Right cardiac atrium (tissue), 5 donors: ENCODE data around the gene TPRX1. TPM values are rescaled to one million over a fixed set of nuclear protein-coding genes. Genes with fewer than 3 reads are reported as not detected.
A peak's percentile ranks its signal among the peaks of the same experiment; 100 is the strongest.
"Not testable (repeated sequence)": the region's sequence is repeated elsewhere in the genome, so short reads cannot be mapped to it uniquely, and the experiment has no call there.

Source experiments
- ATAC-seq, 2 donors: fragments of 200-7000 bp; cut with Tn5 transposase; one replicate each; pipeline versions ENCODE4 v1.8.0 to v1.9.1; 2020; ENCODE audit warnings: moderate library complexity in 2 of 2, mild to moderate bottlenecking in 1 of 2
- DNase-seq, 3 donors: peaks; one replicate each; pipeline ENCODE4 v3.0.0-alpha.2; 2020
- H3K27ac ChIP-seq: one replicate; pipeline ENCODE4 v1.5.1; 2013; ENCODE audit warnings: mild to moderate bottlenecking, low read length, control low read depth, moderate library complexity
- H3K27me3 ChIP-seq: one replicate; pipeline ENCODE4 v1.6.1; 2013; ENCODE audit not compliant: control insufficient read depth, insufficient read depth
- H3K4me1 ChIP-seq: one replicate; pipeline ENCODE4 v1.6.1; 2013; ENCODE audit warnings: low read length; ENCODE audit not compliant: control insufficient read depth, insufficient read depth
- H3K4me3 ChIP-seq: one replicate; pipeline ENCODE4 v1.5.1; 2013; ENCODE audit warnings: low read length, control low read depth
- H3K9me3 ChIP-seq: one replicate; pipeline ENCODE4 v1.6.1; 2013; ENCODE audit warnings: low read length; ENCODE audit not compliant: control insufficient read depth
- WGBS: extraction: QIAGEN DNeasy Blood & Tissue Kit; methylation state at CpG from one replicate; pipeline ENCODE4 v1.1.7; 2013; 5-methylcytosine and 5-hydroxymethylcytosine counted together
- intact Hi-C, 4 donors: fragments of 100-400 bp; cut with DNase I; formaldehyde crosslinking; loops; one replicate each; pipeline versions ENCODE4 v1.11.0 to v1.14.0; 2022 to 2023
- polyA plus RNA-seq: library from polyadenylated mRNA; stranded (reverse); fragments of 200-250 nt; gene quantifications from one replicate; pipeline ENCODE4 v1.2.3, GENCODE V29; 2013
- total RNA-seq, 4 donors: library from RNA; stranded (reverse); fragmentation: NEBNext Ultra II Directional; extraction: Animal tissue kit (Norgen Biotek cat#: 25700); gene quantifications; one replicate each; pipeline ENCODE4 v1.2.1, GENCODE V29; 2021
- donor health status: healthy with polysubstance abuse.
- donor health status: DM: no; HTN: yes; CAD: no.
- donor health status: DM: no; HTN: no; CAD: no.
- donor health status: DM: no; HTN: yes; CAD: no; lungs with severe emphysema.
- donor health status: DM: yes; HTN: yes; CAD: no.

The TPRX1 gene
- total and polyA plus RNA-seq, 5 donors: not detected

DNA sequence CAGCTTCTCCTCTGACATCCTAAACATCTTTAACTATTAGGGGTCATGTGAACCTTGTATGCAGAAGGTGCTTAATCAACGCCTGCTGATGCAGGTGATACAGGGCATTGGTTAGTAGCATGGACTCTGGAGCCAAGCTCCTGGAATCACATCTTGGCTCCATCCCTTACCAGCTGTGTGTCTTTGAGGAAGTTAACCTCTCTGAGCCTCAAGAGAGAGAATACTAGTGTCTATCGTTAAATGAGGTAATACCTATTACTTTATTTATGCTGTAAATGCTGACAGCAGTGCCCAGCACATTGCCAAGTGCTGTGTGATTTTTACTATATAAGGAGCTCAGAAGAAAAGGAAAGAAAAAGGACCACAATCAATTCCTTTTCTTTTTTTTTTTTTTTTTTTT lies 37.0 kb downstream of the TPRX1 start:
- WGBS: 39% methylated on average over 2 of the region's 2 CpGs

DNA sequence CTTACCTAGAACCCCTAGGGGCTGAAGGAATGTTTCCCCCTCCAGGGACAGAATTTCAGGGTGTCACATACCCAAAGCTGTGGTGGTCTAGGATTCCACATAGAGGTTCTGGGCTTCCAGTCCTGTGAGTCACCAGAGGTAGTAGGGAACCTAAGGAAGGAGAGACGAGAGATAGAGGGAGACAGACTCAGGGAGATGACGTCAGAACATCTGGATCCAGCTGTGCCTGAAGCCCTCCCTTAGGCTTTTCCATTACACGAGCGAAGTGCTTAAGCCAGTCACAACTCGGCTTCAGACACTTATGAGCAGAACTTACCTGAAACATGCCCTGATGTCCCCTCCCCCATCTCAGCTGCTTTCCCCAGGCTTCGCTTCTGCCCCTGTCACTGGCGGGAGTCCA lies 37.7 kb downstream of the TPRX1 start:
- Histone ChIP-seq H3K9me3 (no peaks in the 10 kb centered on the region), H3K4me1 (no peaks in the 10 kb centered on the region), H3K4me3 (no peak overlapping the region), H3K27me3 (no peaks in the 10 kb centered on the region), H3K27ac (no peak overlapping the region)
- 83% methylated on average over 7 of the region's 7 CpGs for WGBS
- ATAC-seq (no peak), DNase-seq (no peak)
- intact Hi-C loops: loop anchor here in 2 of 4 donors (2.0 kb wide), 1 partner anchor 22 kb away; no protein-coding TSS in a partner anchor

More for the DNA sequence above, 37.0 kb downstream of the TPRX1 start:
- no peak overlapping the region for H3K4me3 ChIP-seq
- no peaks in the 10 kb centered on the region for H3K9me3 ChIP-seq
- H3K27me3 ChIP-seq: no peaks in the 10 kb centered on the region
- ATAC-seq (no peak), DNase-seq (no peak)
- H3K27ac ChIP-seq: no peak overlapping the region
- no peaks in the 10 kb centered on the region for H3K4me1 ChIP-seq
- intact Hi-C loops: loop anchor here in 2 of 4 donors (2.0 kb wide), 1 partner anchor 21 kb away; no protein-coding TSS in a partner anchor

- Histone ChIP-seq H3K9me3 (no peaks in the 10 kb centered on the region), H3K4me1 (no peaks in the 10 kb centered on the region), H3K27me3 (no peaks in the 10 kb centered on the region), H3K4me3 (no peak overlapping the region), H3K27ac (no peak overlapping the region)
- intact Hi-C loops: loop anchor here in 2 of 4 donors (2.0 kb wide), 1 partner anchor 23 kb away; no protein-coding TSS in a partner anchor
- 74% methylated on average over 7 of the region's 7 CpGs for WGBS
- DNase-seq (no peak), ATAC-seq (no peak)
Measured at GRCh38 chr19:47766359-47766620, 38.1 kb downstream of the TPRX1 start.

GRCh38 chr19:47765523-47766358 lies 38.6 kb downstream of the TPRX1 start:
- Histone ChIP-seq H3K4me3 (no peak overlapping the region), H3K9me3 (no peaks in the 10 kb centered on the region), H3K4me1 (no peaks in the 10 kb centered on the region), H3K27ac (no peak overlapping the region), H3K27me3 (no peaks in the 10 kb centered on the region)
- intact Hi-C loops: loop anchor here in 2 of 4 donors (2.0 kb wide), 1 partner anchor 23 kb away; no protein-coding TSS in a partner anchor
- ATAC-seq (peak; percentile 73 to 78), DNase-seq (peak; percentile 81 to 91 (median 87))
- 31% methylated on average over 19 of the region's 19 CpGs for WGBS

DNA sequence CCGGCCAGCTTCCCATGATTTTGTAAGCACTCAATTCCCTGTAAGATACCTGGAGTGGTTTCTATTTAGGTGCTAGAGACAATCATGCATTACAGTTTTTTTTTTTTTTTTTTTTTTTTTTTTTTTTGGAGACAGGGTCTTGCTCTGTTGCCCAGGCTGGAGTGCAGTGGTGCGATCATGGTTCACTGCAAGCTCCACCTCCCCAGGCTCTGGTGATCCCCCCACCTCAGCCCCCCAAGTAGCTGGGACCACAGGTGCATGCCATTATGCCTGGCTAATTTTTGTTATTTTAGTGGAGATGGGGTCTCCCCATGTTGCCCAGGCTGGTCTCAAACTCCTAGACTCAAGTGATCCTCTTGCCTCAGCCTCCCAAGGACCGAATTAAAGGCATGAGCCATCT lies 39.6 kb downstream of the TPRX1 start:
- intact Hi-C loops, DNase-seq, H3K4me3 ChIP-seq, H3K9me3 ChIP-seq, H3K27ac ChIP-seq, ATAC-seq, H3K27me3 ChIP-seq, H3K4me1 ChIP-seq: not testable (repeated sequence)
- 91% methylated on average over 3 of the region's 3 CpGs for WGBS

GRCh38 chr19:47762615-47763308 lies 41.6 kb downstream of the TPRX1 start:
- Histone ChIP-seq H3K4me1 (no peaks in the 10 kb centered on the region), H3K9me3 (no peaks in the 10 kb centered on the region), H3K4me3 (no peak overlapping the region), H3K27ac (peak overlapping the region; percentile 16), H3K27me3 (no peaks in the 10 kb centered on the region)
- DNase-seq: peak; percentile 59 to 82 (median 77)
- peak; percentile 50 to 80 for ATAC-seq
- intact Hi-C loops: no loop called here
- WGBS: 53% methylated on average over 18 of the region's 18 CpGs

DNA sequence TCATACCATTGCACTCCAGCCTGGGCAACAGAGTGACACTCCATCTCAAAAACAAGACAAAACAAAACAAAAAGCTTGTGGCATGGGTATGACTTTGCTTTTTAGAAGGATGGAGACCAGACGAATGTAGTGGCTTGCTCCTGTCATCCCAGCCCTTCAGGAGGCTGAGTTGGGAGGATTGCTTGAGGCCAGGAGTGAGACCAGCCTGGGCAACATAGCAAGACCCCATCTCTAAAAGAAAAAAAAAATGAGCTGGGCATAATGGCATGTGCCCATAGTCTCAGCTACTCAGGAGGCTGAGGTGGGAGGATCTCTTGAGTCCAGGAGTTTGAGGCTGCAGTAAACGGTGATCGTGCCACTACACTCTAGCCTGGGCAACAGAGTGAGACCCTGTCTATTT lies 42.2 kb downstream of the TPRX1 start:
- Histone ChIP-seq H3K27ac (no peak overlapping the region), H3K9me3 (no peaks in the 10 kb centered on the region), H3K27me3 (no peaks in the 10 kb centered on the region), H3K4me1 (no peaks in the 10 kb centered on the region), H3K4me3 (no peak overlapping the region)
- WGBS: 42% methylated on average over 3 of the region's 3 CpGs
- ATAC-seq: no peak
- intact Hi-C loops: no loop called here
- DNase-seq: no peak

DNA sequence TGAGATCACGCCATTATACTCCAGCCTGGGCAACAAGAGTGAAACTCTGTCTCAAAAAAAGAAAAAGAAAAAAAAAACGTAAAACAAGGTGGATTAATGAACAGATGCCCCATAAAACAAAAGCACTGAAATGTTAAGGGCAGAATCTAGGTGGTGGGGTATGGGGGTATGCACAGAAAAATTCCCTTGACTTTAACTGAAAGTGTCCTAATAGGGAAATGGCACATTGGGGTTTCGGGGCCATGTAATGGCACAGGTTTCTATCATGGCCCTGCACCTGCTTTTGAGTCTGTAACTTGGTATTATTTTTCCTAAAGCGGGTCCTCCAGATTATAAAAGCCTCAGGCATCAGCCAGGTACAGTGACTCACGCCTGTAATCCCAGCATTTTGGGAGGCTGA lies 42.8 kb downstream of the TPRX1 start:
- intact Hi-C loops: no loop called here
- H3K27ac ChIP-seq: no peak overlapping the region
- no peak for DNase-seq
- 59% methylated on average over 5 of the region's 5 CpGs for WGBS
- no peaks in the 10 kb centered on the region for H3K4me1 ChIP-seq
- no peak for ATAC-seq
- H3K9me3 ChIP-seq: no peaks in the 10 kb centered on the region
- no peak overlapping the region for H3K4me3 ChIP-seq
- H3K27me3 ChIP-seq: no peaks in the 10 kb centered on the region

DNA sequence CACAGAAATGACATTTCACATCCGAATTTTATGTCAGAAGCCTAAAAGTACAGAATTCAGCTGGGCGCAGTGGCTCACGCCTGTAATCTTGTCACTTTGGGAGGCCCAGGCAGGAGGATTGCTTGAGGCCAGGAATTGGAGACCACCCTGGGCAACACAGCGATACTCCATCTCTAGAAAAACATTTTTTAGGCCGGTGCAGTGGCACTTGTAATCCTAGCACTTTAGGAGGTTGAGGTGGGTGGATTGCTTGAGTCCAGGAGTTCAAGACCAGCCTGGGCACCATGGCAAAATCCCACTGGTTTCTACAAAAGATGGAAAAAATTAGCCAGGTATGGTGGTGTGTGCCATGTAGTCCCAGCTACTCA lies 43.7 kb downstream of the TPRX1 start:
- 76% methylated on average over 5 of the region's 5 CpGs for WGBS
- Histone ChIP-seq H3K27me3 (no peaks in the 10 kb centered on the region), H3K27ac (no peak overlapping the region), H3K9me3 (no peaks in the 10 kb centered on the region), H3K4me1 (no peaks in the 10 kb centered on the region), H3K4me3 (no peak overlapping the region)
- ATAC-seq (no peak), DNase-seq (no peak)
- intact Hi-C loops: no loop called here

GRCh38 chr19:47758443-47758804 lies 45.9 kb downstream of the TPRX1 start:
- no peak overlapping the region for H3K27ac ChIP-seq
- H3K27me3 ChIP-seq: no peaks in the 10 kb centered on the region
- no peak for DNase-seq
- WGBS: 90% methylated on average over 5 of the region's 5 CpGs
- H3K4me1 ChIP-seq: no peaks in the 10 kb centered on the region
- no peak overlapping the region for H3K4me3 ChIP-seq
- no peaks in the 10 kb centered on the region for H3K9me3 ChIP-seq
- intact Hi-C loops: no loop called here
- no peak for ATAC-seq

- intact Hi-C loops: no loop called here
- no peak for ATAC-seq
- no peak overlapping the region for H3K4me3 ChIP-seq
Measured at GRCh38 chr19:47757617-47758442, 46.5 kb downstream of the TPRX1 start.

More at GRCh38 chr19:47757617-47758442, 46.5 kb downstream of the TPRX1 start:
- Histone ChIP-seq H3K9me3 (no peaks in the 10 kb centered on the region), H3K4me1 (no peaks in the 10 kb centered on the region), H3K27ac (no peak overlapping the region), H3K27me3 (no peaks in the 10 kb centered on the region)
- peak in 1 of 3 donors; percentile 10 for DNase-seq
- WGBS: 81% methylated on average over 14 of the region's 14 CpGs
